ENCODE data around the gene MICAL2.

The MICAL2 gene

GRCh38 chr11:12188548-12189317 lies 78.3 kb downstream of the MICAL2 start:
- no peak for DNase-seq (ENCODE audit: low read depth in 3 of 3)

- DNase-seq (ENCODE audit: low read depth in 3 of 3), result no peak
Observed at GRCh38 chr11:12189543-12190235, 79.3 kb downstream of the MICAL2 start.

- no peak for DNase-seq (ENCODE audit: low read depth in 3 of 3)
Observed at GRCh38 chr11:12190511-12190910, 80.1 kb downstream of the MICAL2 start.

GRCh38 chr11:12192794-12193514 lies 82.6 kb downstream of the MICAL2 start:
- DNase-seq (ENCODE audit: low read depth in 3 of 3), result no peak

GRCh38 chr11:12193515-12194336 lies 83.3 kb downstream of the MICAL2 start:
- no peak for DNase-seq (ENCODE audit: low read depth in 3 of 3)

- DNase-seq (ENCODE audit: low read depth in 3 of 3), result peak in 1 of 3 experiments; percentile 13
Observed at GRCh38 chr11:12195768-12196167, 85.4 kb downstream of the MICAL2 start.

- no peak for DNase-seq (ENCODE audit: low read depth in 3 of 3)
Observed at GRCh38 chr11:12196308-12196707, 85.9 kb downstream of the MICAL2 start.

GRCh38 chr11:12196872-12197271 lies 86.5 kb downstream of the MICAL2 start:
- no peak for DNase-seq (ENCODE audit: low read depth in 3 of 3)

- no peak for DNase-seq (ENCODE audit: low read depth in 3 of 3)
Observed at GRCh38 chr11:12198251-12199222, 88.1 kb downstream of the MICAL2 start.

- DNase-seq (ENCODE audit: low read depth in 3 of 3), result no peak
Observed at GRCh38 chr11:12199231-12199948, 89.0 kb downstream of the MICAL2 start.

GRCh38 chr11:12200279-12200990 lies 90.0 kb downstream of the MICAL2 start:
- no peak for DNase-seq (ENCODE audit: low read depth in 3 of 3)

- DNase-seq (ENCODE audit: low read depth in 3 of 3), result no peak
Observed at GRCh38 chr11:12200991-12201985, 90.9 kb downstream of the MICAL2 start.

GRCh38 chr11:12202661-12203310 lies 92.4 kb downstream of the MICAL2 start:
- DNase-seq (ENCODE audit: low read depth in 3 of 3), result no peak

- DNase-seq (ENCODE audit: low read depth in 3 of 3), result no peak
Observed at GRCh38 chr11:12204506-12204905, 94.1 kb downstream of the MICAL2 start.

GRCh38 chr11:12205330-12205729 lies 94.9 kb downstream of the MICAL2 start:
- DNase-seq (ENCODE audit: low read depth in 3 of 3), result no peak

- DNase-seq (ENCODE audit: low read depth in 3 of 3), result no peak
Observed at GRCh38 chr11:12206529-12206928, 96.1 kb downstream of the MICAL2 start.

- no peak for DNase-seq (ENCODE audit: low read depth in 3 of 3)
Observed at GRCh38 chr11:12207384-12208150, 97.2 kb downstream of the MICAL2 start.
